ENCODE measurements around the gene ADAM22.

ADAM22 gene, protein sequence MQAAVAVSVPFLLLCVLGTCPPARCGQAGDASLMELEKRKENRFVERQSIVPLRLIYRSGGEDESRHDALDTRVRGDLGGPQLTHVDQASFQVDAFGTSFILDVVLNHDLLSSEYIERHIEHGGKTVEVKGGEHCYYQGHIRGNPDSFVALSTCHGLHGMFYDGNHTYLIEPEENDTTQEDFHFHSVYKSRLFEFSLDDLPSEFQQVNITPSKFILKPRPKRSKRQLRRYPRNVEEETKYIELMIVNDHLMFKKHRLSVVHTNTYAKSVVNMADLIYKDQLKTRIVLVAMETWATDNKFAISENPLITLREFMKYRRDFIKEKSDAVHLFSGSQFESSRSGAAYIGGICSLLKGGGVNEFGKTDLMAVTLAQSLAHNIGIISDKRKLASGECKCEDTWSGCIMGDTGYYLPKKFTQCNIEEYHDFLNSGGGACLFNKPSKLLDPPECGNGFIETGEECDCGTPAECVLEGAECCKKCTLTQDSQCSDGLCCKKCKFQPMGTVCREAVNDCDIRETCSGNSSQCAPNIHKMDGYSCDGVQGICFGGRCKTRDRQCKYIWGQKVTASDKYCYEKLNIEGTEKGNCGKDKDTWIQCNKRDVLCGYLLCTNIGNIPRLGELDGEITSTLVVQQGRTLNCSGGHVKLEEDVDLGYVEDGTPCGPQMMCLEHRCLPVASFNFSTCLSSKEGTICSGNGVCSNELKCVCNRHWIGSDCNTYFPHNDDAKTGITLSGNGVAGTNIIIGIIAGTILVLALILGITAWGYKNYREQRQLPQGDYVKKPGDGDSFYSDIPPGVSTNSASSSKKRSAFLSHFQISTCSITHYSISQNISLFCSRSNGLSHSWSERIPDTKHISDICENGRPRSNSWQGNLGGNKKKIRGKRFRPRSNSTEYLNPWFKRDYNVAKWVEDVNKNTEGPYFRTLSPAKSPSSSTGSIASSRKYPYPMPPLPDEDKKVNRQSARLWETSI

DNA sequence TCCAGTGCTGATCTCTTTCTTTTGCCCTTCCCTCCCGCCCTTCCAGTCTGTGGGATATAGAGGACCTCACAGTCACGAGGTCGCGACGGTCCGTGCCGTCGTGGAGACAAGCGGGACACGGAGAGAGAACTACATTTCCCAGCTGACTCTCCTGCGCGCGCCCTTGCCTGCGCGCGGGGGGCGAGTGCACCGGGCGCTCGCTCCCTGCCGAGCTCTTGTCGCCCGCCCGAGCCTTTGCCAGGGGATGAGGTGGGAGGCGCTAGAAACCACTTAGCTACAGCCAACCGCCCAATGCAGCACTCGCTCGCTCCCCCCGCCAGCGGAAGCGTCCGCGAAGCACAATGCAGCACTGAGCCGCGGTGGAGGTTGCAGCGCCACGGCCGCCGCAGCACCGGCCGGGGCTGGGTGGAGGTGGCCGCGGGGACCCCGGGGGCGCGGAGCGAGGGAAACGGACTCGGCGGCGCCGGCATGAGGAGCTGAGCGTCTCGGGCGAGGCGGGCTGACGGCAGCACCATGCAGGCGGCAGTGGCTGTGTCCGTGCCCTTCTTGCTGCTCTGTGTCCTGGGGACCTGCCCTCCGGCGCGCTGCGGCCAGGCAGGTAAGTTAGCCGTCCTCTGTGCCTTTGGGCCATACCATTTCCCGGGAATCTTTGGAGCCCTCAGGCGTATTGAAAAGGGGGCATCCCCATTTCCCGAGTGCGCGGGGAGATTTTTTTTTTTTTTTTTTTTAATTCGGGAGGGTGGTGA lies at the start of gene ADAM22:
ADAM22 (plus strand) TSS at position 299 of the 746 bp plus-strand sequence; CDS start at position 514, 215 bp downstream.
- no peak for TF ChIP-seq EZH2 (optimal IDR thresholded peaks at IDR 0.05; ENCODE audit: low read depth, low read length)
- peaks cover 7% of the 10 kb centered on the region; the same call in 1 of the 2 replicates for H3F3A ChIP-seq (ENCODE audit: insufficient read depth, low read length)
- peak within 1 kb of the TSS; percentile 89 for H3K4me2 ChIP-seq (ENCODE audit: low read depth, low read length)
- peak within 1 kb of the TSS; percentile 33; the same call in 1 of the 2 replicates for H3K27ac ChIP-seq (ENCODE audit: low read length)
- H3K36me3 ChIP-seq (replicated peaks; ENCODE audit: insufficient read depth, low read length) = no peaks in the 10 kb centered on the region
- H3K9ac ChIP-seq (ENCODE audit: low read length) = peak within 1 kb of the TSS; percentile 19; the same call in 1 of the 2 replicates
- no peaks in the 10 kb centered on the region for H3K9me3 ChIP-seq (replicated peaks; ENCODE audit: insufficient read depth, low read length)
- H3K9me2 ChIP-seq (replicated peaks; ENCODE audit: insufficient read depth, low read length) = no peaks in the 10 kb centered on the region
- peaks cover 11% of the 10 kb centered on the region for H3K4me1 ChIP-seq (ENCODE audit: low read length)
- DNase-seq = peak; percentile 97
- no peaks in the 10 kb centered on the region for H3K27me3 ChIP-seq (replicated peaks; ENCODE audit: insufficient read depth, low read length)
- peak within 1 kb of the TSS; percentile 67 for H2AFZ ChIP-seq (ENCODE audit: low read length)
- no peaks in the 10 kb centered on the region for H4K20me1 ChIP-seq (ENCODE audit: insufficient read depth, low read length)
- H3K79me2 ChIP-seq (ENCODE audit: low read length) = no peaks in the 10 kb centered on the region
- H3K4me3 ChIP-seq (ENCODE audit: low read length) = peak within 1 kb of the TSS; percentile 77

GRCh38 chr7:87885018-87885417 lies 49.0 kb upstream of the ADAM22 start:
- peaks cover 5% of the 10 kb centered on the region; the same call in 1 of the 2 replicates for H4K20me1 ChIP-seq (ENCODE audit: insufficient read depth, low read length)
- no peaks in the 10 kb centered on the region for H3K27me3 ChIP-seq (replicated peaks; ENCODE audit: insufficient read depth, low read length)
- DNase-seq = no peak
- H3K9me2 ChIP-seq (replicated peaks; ENCODE audit: insufficient read depth, low read length) = no peaks in the 10 kb centered on the region
- TF ChIP-seq EZH2 (optimal IDR thresholded peaks at IDR 0.05; ENCODE audit: low read depth, low read length) (no peak), CTCF (IDR thresholded peaks at IDR 0.05; ENCODE audit: low read length) (no peak), EZH2phosphoT487 (IDR thresholded peaks at IDR 0.05; ENCODE audit: low read length) (no peak)
- no peak overlapping the region for H3K4me3 ChIP-seq (ENCODE audit: low read length)
- H3F3A ChIP-seq (ENCODE audit: insufficient read depth, low read length) = no peaks in the 10 kb centered on the region
- H3K4me2 ChIP-seq (ENCODE audit: low read depth, low read length) = no peak overlapping the region
- H3K27ac ChIP-seq (ENCODE audit: low read length) = no peak overlapping the region
- H3K4me1 ChIP-seq (ENCODE audit: low read length) = no peaks in the 10 kb centered on the region
- peaks cover 10% of the 10 kb centered on the region; the same call in 1 of the 2 replicates for H3K36me3 ChIP-seq (replicated peaks; ENCODE audit: insufficient read depth, low read length)
- H3K9ac ChIP-seq (ENCODE audit: low read length) = no peak overlapping the region
- no peaks in the 10 kb centered on the region for H3K9me3 ChIP-seq (replicated peaks; ENCODE audit: insufficient read depth, low read length)
- H3K79me2 ChIP-seq (ENCODE audit: low read length) = peaks cover 97% of the 10 kb centered on the region
- H2AFZ ChIP-seq (ENCODE audit: low read length) = no peak overlapping the region

DNA sequence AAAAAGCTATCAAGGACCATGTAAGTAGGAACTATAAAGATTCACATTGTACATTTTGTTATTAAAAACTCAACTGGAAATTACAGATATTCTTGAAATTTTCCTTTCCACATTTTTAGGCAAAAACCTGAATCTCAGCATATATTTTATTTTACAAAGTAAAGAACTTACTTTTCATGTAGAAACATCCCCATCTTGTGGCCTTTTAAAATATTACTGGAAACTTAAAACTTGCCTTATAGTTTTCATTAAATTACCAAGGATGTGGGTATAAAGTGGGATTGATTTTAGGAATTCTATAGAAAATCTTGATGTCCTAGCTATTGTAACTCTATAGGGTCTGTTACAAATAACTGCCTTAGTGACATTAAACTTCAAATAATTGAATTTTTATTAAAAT lies 47.2 kb upstream of the ADAM22 start:
- no peaks in the 10 kb centered on the region for H3K9me2 ChIP-seq (replicated peaks; ENCODE audit: insufficient read depth, low read length)

More for the DNA sequence above, 47.2 kb upstream of the ADAM22 start:
- no peaks in the 10 kb centered on the region for H3K27me3 ChIP-seq (replicated peaks; ENCODE audit: insufficient read depth, low read length)
- H2AFZ ChIP-seq (ENCODE audit: low read length) = no peak overlapping the region
- no peak overlapping the region for H3K4me2 ChIP-seq (ENCODE audit: low read depth, low read length)
- peaks cover 97% of the 10 kb centered on the region for H3K79me2 ChIP-seq (ENCODE audit: low read length)
- TF ChIP-seq EZH2 (optimal IDR thresholded peaks at IDR 0.05; ENCODE audit: low read depth, low read length) = no peak
- TF ChIP-seq EZH2phosphoT487 (IDR thresholded peaks at IDR 0.05; ENCODE audit: low read length) = no peak
- peak; percentile 44 for TF ChIP-seq CTCF (IDR thresholded peaks at IDR 0.05; ENCODE audit: low read length)
- H3K36me3 ChIP-seq (replicated peaks; ENCODE audit: insufficient read depth, low read length) = peaks cover 10% of the 10 kb centered on the region; the same call in 1 of the 2 replicates
- no peak overlapping the region for H3K4me3 ChIP-seq (ENCODE audit: low read length)
- no peak overlapping the region for H3K9ac ChIP-seq (ENCODE audit: low read length)
- H3F3A ChIP-seq (ENCODE audit: insufficient read depth, low read length) = no peaks in the 10 kb centered on the region
- DNase-seq = peak; percentile 45
- H4K20me1 ChIP-seq (ENCODE audit: insufficient read depth, low read length) = peaks cover 5% of the 10 kb centered on the region; the same call in 1 of the 2 replicates
- no peaks in the 10 kb centered on the region for H3K4me1 ChIP-seq (ENCODE audit: low read length)
- H3K27ac ChIP-seq (ENCODE audit: low read length) = no peak overlapping the region
- H3K9me3 ChIP-seq (replicated peaks; ENCODE audit: insufficient read depth, low read length) = no peaks in the 10 kb centered on the region
